Tibial artery (tissue), 4 donors: Measurements from ENCODE around the gene NOXA1.

Source experiments
- DNase-seq, 2 donors: peaks; one replicate each; pipeline ENCODE4 v3.0.0-alpha.2; 2019
- H3K27ac ChIP-seq, 2 donors: fragments of 200-600 bp; sonication (generic) in 1 of 2; 1 replicate in 1 of 2; 2 replicates in 1 of 2; pipeline ENCODE4 v1.5.1; 2018 to 2019; ENCODE audit warnings: mild to moderate bottlenecking in 1 of 2
- H3K27me3 ChIP-seq, 2 donors: fragments of 200-600 bp; sonication (generic) in 1 of 2; one replicate each; pipeline versions ENCODE4 v1.5.1 to v1.6.0; 2016 to 2019
- H3K36me3 ChIP-seq, 3 donors: fragments of 200-600 bp; sonication (generic) in 2 of 3; one replicate each; pipeline ENCODE4 v1.5.1; 2016 to 2019; ENCODE audit warnings: mild to moderate bottlenecking in 2 of 3
- H3K4me1 ChIP-seq, 4 donors: fragments of 200-600 bp; sonication (generic) in 2 of 4; 1 replicate in 3 of 4; 2 replicates in 1 of 4; pipeline ENCODE4 v1.5.1; 2016 to 2019
- H3K4me3 ChIP-seq, 2 donors: fragments of 200-600 bp; sonication (generic) in 1 of 2; 1 replicate in 1 of 2; 2 replicates in 1 of 2; pipeline ENCODE4 v1.5.1; 2018 to 2019; ENCODE audit warnings: mild to moderate bottlenecking in 2 of 2
- H3K9me3 ChIP-seq, 3 donors: fragments of 200-600 bp; sonication (generic) in 1 of 3; one replicate each; pipeline ENCODE4 v1.5.1; 2016 to 2019
- intact Hi-C: fragments of 100-400 bp; cut with DNase I; formaldehyde crosslinking; loops from one replicate; pipeline ENCODE4 v1.15.0; 2023; ENCODE audit warnings: low total_unique reads
- TF ChIP-seq, protein P1 (sequence below), 2 experiments: fragments of 200-600 bp in 1 of 2; fragments of 450-650 bp in 1 of 2; IDR thresholded peaks; one replicate each; pipeline ENCODE4 v1.5.1; 2017 to 2019; ENCODE audit warnings: antibody characterized with exemption in 2 of 2, mild to moderate bottlenecking in 1 of 2, moderate library complexity in 1 of 2

NOXA1 gene

GRCh38 chr9:137452761-137453642, 29.8 kb downstream of the NOXA1 start:
- Histone ChIP-seq H3K4me3 (no peak overlapping the region), H3K27ac (no peak overlapping the region), H3K9me3 (no peaks in the 10 kb centered on the region), H3K4me1 (peaks cover 0 to 46% (median 42%) of the 10 kb centered on the region in 4 donors), H3K27me3 (no peaks in the 10 kb centered on the region), H3K36me3 (peaks cover 30 to 53% (median 52%) of the 10 kb centered on the region in 3 donors)
- DNase-seq = peak in 1 of 2 donors; percentile 72
- TF ChIP-seq, protein P1, sequence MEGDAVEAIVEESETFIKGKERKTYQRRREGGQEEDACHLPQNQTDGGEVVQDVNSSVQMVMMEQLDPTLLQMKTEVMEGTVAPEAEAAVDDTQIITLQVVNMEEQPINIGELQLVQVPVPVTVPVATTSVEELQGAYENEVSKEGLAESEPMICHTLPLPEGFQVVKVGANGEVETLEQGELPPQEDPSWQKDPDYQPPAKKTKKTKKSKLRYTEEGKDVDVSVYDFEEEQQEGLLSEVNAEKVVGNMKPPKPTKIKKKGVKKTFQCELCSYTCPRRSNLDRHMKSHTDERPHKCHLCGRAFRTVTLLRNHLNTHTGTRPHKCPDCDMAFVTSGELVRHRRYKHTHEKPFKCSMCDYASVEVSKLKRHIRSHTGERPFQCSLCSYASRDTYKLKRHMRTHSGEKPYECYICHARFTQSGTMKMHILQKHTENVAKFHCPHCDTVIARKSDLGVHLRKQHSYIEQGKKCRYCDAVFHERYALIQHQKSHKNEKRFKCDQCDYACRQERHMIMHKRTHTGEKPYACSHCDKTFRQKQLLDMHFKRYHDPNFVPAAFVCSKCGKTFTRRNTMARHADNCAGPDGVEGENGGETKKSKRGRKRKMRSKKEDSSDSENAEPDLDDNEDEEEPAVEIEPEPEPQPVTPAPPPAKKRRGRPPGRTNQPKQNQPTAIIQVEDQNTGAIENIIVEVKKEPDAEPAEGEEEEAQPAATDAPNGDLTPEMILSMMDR (IDR thresholded peaks at IDR 0.05) = no peak
- intact Hi-C loops = no loop called here

DNA sequence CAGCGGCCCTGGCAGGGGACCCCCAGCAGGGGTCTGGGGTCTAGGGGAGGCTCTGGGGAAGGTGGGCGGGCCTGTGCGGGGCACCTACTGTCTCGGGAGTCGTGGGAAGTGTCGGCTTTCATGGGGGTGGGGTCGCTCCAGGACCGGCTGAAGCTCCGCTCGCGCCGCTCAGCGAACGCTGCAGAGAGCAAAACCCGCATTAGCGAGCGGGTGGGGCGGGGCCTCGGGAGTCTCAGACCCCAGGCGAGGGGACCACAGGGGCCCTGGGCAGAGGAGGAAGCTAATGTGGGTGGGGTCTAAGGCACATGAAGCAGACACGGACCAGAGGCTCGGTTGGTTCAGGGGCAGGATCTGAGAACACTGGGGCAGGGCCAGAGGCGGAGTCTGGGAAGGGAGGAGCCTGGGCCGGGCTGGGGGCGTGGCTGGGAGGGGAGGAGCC, 30.5 kb downstream of the NOXA1 start:
- Histone ChIP-seq H3K4me1 (peaks cover 0 to 52% (median 49%) of the 10 kb centered on the region in 4 donors), H3K27ac (no peak overlapping the region), H3K27me3 (no peaks in the 10 kb centered on the region), H3K4me3 (peak overlapping the region in 1 of 2 donors; percentile 24), H3K9me3 (no peaks in the 10 kb centered on the region), H3K36me3 (peaks cover 30 to 52% (median 47%) of the 10 kb centered on the region in 3 donors)
- DNase-seq = peak; percentile 76 to 84
- intact Hi-C loops = no loop called here
- TF ChIP-seq, protein P1 (IDR thresholded peaks at IDR 0.05) = no peak

DNA sequence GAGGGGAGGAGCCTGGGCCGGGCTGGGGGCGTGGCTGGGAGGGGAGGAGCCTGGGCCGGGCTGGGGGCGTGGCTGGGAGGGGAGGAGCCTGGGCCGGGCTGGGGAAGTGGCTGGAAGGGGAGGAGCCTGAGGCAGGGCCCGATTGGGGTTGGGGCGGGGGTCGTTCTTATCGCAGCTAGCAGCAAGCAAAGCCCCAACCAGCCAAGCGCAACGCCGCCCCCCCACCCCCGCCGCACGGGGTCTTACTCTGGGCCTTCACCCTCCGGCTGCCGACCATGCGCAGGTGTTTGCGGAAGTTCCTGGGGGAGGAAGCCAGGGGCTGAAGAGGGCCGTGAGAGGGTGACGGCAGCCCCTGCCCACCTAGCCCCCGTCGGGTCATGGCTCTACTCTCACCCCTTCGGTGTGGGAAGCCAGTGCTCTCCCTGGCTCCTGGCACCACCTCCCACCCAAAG, 31.0 kb downstream of the NOXA1 start:
- H3K4me3 ChIP-seq = peak overlapping the region; percentile 32 to 41

DNA sequence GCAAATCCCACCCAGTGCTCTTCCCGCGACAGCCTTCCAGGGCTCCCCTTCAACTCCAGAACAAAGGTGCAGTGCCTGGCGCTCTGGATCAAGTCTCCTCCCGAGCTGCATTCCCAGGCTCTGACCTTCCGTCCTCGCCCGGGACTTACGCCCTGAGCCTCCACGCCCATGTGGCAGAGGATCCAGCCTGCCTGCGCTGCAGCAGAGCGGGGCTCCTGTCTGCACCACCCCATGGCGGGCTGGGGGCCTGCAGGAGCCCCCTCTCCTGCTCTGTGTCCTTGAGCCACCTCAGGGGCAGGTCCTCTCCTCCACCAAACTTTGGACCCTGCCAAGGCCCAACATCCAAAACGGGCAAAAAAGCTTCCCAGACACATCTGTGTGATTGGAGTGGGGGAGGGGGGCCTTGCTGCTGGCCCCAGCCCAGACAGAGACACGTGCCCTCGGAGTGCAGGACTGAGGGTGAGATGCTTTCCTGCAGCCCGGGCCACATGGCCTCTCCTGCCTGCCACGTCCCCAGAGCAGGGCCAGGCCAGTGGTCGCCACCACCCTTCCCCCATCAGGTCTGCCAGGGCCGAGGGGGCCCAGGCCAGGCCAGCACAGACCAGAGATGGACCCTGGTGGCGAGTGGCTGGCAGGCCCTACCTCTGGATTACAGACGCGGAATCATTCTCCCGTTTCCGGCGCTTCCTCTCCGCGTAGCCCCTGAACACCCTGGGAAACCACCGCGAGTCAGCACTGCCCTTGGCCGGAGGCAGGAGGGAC, 31.6 kb downstream of the NOXA1 start:
- Histone ChIP-seq H3K27me3 (no peaks in the 10 kb centered on the region), H3K36me3 (peaks cover 20 to 40% (median 36%) of the 10 kb centered on the region in 3 donors), H3K4me1 (peaks cover 4 to 59% (median 55%) of the 10 kb centered on the region in 4 donors), H3K27ac (peak overlapping the region; percentile 85 to 86), H3K9me3 (no peaks in the 10 kb centered on the region), H3K4me3 (peak overlapping the region; percentile 32 to 41)
- intact Hi-C loops = no loop called here
- peak in 1 of 2 donors; percentile 74 for DNase-seq
- TF ChIP-seq, protein P1 (IDR thresholded peaks at IDR 0.05) = no peak

More for the DNA sequence above, 31.0 kb downstream of the NOXA1 start:
- DNase-seq = peak in 1 of 2 donors; percentile 84
- TF ChIP-seq, protein P1 (IDR thresholded peaks at IDR 0.05) = no peak
- Histone ChIP-seq H3K27me3 (no peaks in the 10 kb centered on the region), H3K36me3 (peaks cover 26 to 47% (median 42%) of the 10 kb centered on the region in 3 donors), H3K27ac (peak overlapping the region; percentile 45 to 85), H3K9me3 (no peaks in the 10 kb centered on the region), H3K4me1 (peaks cover 0 to 54% (median 50%) of the 10 kb centered on the region in 4 donors)
- intact Hi-C loops = no loop called here

DNA sequence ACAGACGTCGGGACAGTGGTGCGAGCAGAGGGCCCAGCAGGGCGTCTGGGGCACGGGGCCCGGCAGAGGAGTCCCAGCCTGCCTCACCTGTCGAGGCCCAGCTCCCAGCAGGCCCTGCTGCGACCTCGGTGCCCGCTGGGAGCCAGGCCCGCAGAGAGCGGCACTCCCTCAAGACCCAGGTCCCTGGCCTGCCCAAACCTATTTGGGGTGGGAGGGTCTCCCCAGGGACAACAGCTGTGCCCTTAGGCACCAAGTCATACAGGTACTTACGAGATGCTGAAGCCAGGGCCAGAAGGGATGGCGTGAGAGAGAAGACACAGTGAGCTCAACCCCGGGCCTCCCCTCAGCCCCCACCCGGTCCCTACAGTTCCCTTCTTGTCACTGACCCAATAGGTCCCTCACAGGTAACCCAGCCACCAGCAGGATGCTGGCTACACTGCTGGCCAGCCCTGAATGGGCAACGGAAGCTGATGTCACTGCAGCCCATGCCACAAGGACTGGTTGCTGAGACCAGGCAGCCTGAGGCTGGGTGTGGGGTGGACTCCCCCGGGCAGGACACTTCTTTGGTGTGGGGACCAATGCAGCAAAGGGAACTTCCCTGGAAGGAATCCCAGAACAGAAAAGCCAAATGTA, 32.3 kb downstream of the NOXA1 start:
- Histone ChIP-seq H3K36me3 (peaks cover 18 to 37% (median 31%) of the 10 kb centered on the region in 3 donors), H3K4me1 (peaks cover 6 to 65% (median 58%) of the 10 kb centered on the region in 4 donors), H3K9me3 (no peaks in the 10 kb centered on the region), H3K27ac (peak overlapping the region; percentile 85 to 86), H3K27me3 (no peaks in the 10 kb centered on the region), H3K4me3 (no peak overlapping the region)
- DNase-seq = peak in 1 of 2 donors; percentile 62
- intact Hi-C loops = no loop called here
- TF ChIP-seq, protein P1 (IDR thresholded peaks at IDR 0.05) = no peak
